Measurements from ENCODE around the gene TRIM6. TPM values are rescaled to one million over a fixed set of nuclear protein-coding genes. Genes with fewer than 3 reads are reported as not detected.

The TRIM6 gene
- total RNA-seq, 1 experiment from 2014 or later: 30.2 TPM

GRCh38 chr11:5574654-5575053 lies 21.8 kb upstream of the TRIM6 start:
- POLR2A ChIA-PET: no interaction called here
- no peak for TF ChIP-seq USF2 (CRISPR knock-in tag; IDR thresholded peaks at IDR 0.05)
- TF ChIP-seq, protein P1, sequence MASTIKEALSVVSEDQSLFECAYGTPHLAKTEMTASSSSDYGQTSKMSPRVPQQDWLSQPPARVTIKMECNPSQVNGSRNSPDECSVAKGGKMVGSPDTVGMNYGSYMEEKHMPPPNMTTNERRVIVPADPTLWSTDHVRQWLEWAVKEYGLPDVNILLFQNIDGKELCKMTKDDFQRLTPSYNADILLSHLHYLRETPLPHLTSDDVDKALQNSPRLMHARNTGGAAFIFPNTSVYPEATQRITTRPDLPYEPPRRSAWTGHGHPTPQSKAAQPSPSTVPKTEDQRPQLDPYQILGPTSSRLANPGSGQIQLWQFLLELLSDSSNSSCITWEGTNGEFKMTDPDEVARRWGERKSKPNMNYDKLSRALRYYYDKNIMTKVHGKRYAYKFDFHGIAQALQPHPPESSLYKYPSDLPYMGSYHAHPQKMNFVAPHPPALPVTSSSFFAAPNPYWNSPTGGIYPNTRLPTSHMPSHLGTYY (CRISPR knock-in tag; IDR thresholded peaks at IDR 0.05): no peak
- no peak for TF ChIP-seq PRRX2 (CRISPR knock-in tag; IDR thresholded peaks at IDR 0.05)
- no peaks in the 10 kb centered on the region for H3K36me3 Mint-ChIP-seq
- ATAC-seq: no peak
- no peak for DNase-seq (ENCODE audit: low spot score)
- peaks cover 7% of the 10 kb centered on the region; the same call in 1 of the 2 replicates for H3K9me3 Mint-ChIP-seq
- H3K4me3 Mint-ChIP-seq: no peak overlapping the region
- no peaks in the 10 kb centered on the region for H3K4me1 Mint-ChIP-seq
- no peaks in the 10 kb centered on the region; the same call in 1 of the 2 replicates for H3K27me3 Mint-ChIP-seq (ENCODE audit: low read depth)
- CTCF ChIA-PET: no interaction called here
- H3K27ac Mint-ChIP-seq: no peak overlapping the region

GRCh38 chr11:5575152-5575551 lies 21.3 kb upstream of the TRIM6 start:
- DNase-seq (ENCODE audit: low spot score) (no peak), ATAC-seq (peak; percentile 36; the same call in 1 of the 2 replicates)
- ChIA-PET CTCF (no interaction called here), POLR2A (no interaction called here)
- Mint-ChIP-seq H3K27me3 (ENCODE audit: low read depth) (no peaks in the 10 kb centered on the region; the same call in 1 of the 2 replicates), H3K9me3 (peaks cover 7% of the 10 kb centered on the region; the same call in 1 of the 2 replicates), H3K4me3 (no peak overlapping the region), H3K4me1 (no peaks in the 10 kb centered on the region), H3K36me3 (no peaks in the 10 kb centered on the region), H3K27ac (no peak overlapping the region)
- no peak for TF ChIP-seq ATF3 (CRISPR knock-in tag; conservative IDR thresholded peaks at IDR 0.05)
- TF ChIP-seq, protein P1 (CRISPR knock-in tag; IDR thresholded peaks at IDR 0.05): no peak
- TF ChIP-seq, protein P2, sequence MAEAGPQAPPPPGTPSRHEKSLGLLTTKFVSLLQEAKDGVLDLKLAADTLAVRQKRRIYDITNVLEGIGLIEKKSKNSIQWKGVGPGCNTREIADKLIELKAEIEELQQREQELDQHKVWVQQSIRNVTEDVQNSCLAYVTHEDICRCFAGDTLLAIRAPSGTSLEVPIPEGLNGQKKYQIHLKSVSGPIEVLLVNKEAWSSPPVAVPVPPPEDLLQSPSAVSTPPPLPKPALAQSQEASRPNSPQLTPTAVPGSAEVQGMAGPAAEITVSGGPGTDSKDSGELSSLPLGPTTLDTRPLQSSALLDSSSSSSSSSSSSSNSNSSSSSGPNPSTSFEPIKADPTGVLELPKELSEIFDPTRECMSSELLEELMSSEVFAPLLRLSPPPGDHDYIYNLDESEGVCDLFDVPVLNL (CRISPR knock-in tag; IDR thresholded peaks at IDR 0.05; ENCODE audit: borderline replicate concordance, low read depth): no peak
- no peak for TF ChIP-seq TP53 (CRISPR knock-in tag; IDR thresholded peaks at IDR 0.05)
- no peak for TF ChIP-seq MAX (CRISPR knock-in tag; IDR thresholded peaks at IDR 0.05)
- no peak for TF ChIP-seq ZNF671 (CRISPR knock-in tag; IDR thresholded peaks at IDR 0.05)
- TF ChIP-seq ZNF423 (CRISPR knock-in tag; IDR thresholded peaks at IDR 0.05): no peak
- TF ChIP-seq, protein P3, sequence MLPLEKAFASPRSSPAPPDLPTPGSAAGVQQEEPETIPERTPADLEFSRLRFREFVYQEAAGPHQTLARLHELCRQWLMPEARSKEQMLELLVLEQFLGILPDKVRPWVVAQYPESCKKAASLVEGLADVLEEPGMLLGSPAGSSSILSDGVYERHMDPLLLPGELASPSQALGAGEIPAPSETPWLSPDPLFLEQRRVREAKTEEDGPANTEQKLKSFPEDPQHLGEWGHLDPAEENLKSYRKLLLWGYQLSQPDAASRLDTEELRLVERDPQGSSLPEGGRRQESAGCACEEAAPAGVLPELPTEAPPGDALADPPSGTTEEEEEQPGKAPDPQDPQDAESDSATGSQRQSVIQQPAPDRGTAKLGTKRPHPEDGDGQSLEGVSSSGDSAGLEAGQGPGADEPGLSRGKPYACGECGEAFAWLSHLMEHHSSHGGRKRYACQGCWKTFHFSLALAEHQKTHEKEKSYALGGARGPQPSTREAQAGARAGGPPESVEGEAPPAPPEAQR (CRISPR knock-in tag; IDR thresholded peaks at IDR 0.05): no peak
- no peak for TF ChIP-seq OVOL2 (CRISPR knock-in tag; IDR thresholded peaks at IDR 0.05; ENCODE audit: borderline replicate concordance)
- no peak for TF ChIP-seq ESRRA (CRISPR knock-in tag; IDR thresholded peaks at IDR 0.05; ENCODE audit: borderline replicate concordance)
- no peak for TF ChIP-seq TCF7 (CRISPR knock-in tag; IDR thresholded peaks at IDR 0.05; ENCODE audit: low read depth)
- TF ChIP-seq, protein P4, sequence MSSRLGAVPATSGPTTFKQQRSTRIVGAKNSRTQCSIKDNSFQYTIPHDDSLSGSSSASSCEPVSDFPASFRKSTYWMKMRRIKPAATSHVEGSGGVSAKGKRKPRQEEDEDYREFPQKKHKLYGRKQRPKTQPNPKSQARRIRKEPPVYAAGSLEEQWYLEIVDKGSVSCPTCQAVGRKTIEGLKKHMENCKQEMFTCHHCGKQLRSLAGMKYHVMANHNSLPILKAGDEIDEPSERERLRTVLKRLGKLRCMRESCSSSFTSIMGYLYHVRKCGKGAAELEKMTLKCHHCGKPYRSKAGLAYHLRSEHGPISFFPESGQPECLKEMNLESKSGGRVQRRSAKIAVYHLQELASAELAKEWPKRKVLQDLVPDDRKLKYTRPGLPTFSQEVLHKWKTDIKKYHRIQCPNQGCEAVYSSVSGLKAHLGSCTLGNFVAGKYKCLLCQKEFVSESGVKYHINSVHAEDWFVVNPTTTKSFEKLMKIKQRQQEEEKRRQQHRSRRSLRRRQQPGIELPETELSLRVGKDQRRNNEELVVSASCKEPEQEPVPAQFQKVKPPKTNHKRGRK (CRISPR knock-in tag; IDR thresholded peaks at IDR 0.05; ENCODE audit: borderline replicate concordance): no peak

Data from WTC11 (cell line).